Measurements from ENCODE around the gene METAP1D.
A peak's percentile ranks its signal among the peaks of the same experiment; 100 is the strongest.
"Not testable (repeated sequence)": the region's sequence is repeated elsewhere in the genome, so short reads cannot be mapped to it uniquely, and the experiment has no call there.

The METAP1D gene

DNA sequence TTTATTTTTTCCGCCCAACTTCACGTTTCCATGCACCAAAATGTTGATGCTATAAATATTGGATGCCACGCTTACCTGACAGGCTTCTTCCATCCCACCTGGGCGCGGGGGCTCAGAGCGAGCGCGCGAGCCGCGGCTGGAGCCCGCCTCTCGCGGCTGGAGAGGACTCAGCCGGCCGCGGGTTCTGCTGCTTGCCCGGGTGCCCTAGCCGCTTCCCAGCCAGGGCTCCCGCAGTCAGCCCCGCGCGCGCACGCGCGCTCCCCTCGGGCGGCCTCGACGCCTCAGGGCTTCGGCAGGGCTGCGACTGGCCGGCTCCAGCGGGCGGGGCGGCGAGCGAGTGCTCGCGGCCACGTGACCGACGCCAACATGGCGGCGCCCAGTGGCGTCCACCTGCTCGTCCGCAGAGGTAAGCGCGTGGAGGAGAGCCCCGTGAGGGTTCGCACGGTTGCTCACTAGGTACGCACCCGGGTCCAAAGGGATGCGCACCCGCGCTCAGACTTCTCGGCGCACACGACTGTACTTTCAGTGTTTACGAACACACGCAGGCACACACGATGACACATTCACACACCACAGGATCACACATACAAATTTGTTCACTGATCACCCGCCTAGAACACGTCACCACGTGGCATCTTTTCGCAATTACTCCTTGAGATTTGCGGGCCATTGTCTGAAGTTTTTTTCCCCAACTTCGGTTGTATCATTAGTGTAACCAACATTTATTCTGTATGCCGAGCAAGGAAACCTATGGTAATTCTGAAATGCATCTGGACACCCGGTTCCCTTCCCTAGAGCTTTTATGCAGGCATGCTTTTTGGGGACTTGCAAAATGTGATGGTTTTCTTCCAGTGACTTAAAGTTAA lies at the start of gene METAP1D:
Gene METAP1D, plus strand, starts transcription at position 350 of the 866 bp plus-strand sequence. Its CDS starts 17 bp downstream, at position 367.
- DNase-seq: peak; percentile 88 to 92

DNA sequence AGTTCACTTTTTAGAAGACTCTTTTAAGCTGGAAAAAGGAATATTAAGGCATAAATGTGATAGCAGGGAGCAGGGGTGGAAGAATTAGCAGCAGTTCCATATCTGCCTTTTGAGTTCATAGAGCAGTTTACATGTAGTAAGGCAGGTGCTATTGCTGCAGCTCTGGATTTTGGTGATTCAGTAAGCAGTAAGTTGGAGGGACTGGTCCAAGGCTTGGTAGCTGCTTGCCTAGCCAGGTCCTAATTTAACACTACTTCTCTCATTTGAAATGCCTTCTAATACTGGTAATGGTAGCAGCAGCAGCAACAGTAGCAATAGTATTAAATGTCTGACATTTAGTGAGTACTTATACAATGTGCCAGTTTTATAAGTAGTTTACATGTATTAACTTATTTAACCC lies 47.5 kb upstream of the METAP1D start:
- no peak for DNase-seq

DNA sequence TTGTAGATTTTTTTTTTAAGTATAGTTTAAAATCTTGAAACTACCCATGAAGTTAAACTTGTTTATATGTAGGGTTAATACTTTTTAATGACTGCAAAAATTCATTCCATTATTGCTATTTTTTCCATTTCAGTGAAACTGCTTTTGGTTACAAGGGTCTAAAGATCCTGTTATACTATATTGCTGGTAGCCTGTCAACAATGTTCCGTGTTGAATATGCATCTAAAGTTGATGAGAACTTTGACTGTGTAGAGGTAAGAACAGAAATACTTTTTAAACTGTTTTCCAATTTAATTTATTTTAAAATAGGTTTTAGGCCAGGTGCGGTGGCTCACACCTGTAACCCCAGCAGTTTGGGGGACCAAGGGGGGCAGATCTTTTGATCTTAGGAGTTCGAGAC lies 47.0 kb upstream of the METAP1D start:
- DNase-seq: no peak

DNA sequence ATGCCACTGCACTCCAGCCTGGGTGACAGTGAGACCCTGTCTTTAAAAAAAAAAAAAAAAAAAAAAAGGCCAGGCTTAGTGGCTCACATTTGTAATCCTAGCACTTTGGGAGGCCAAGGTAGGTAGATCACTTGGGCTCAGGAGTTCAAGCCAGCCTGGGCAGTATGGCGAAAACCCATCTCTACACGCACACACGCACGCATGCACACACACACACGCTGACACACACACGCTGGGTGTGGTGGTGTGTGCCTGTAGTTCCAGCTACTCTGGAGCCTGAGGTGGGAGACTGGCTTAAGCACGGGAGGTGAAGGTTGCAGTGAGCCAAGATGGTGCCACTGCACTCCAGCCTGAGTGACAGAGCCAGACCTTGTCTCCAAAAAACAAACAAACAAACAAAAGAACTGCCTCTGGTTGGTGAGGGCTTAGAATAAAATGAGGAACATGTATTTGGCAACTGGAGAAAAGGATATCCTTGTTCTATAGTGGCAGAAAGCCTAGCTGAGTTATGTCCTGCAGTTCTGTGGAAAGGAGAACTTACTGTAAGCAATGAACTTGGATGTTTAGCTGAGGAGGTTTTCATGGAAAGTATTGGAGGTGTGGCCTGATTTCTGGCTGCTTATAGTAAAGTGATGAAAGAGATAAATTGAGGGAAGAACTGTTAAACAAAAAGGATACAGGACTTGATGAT lies 43.5 kb upstream of the METAP1D start:
- no peak for DNase-seq

DNA sequence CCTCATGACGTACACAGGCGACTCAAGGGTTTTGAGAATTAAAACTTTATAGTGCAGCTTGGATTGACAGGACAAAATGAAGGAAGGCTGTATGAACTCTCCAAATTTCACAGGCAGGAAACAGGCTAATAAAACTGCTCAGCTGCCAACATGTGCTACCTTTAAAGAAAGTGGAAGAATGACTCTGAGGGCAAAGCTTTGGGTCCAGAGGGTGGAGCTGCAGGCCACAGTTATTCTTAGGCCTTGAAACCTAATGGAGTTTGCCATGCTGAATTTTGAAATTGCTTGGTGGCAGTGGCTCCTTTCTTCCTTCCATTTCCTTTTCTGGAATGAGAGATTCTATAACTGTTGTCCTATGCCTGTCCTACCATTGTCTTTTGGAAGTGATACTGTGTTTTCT lies 42.7 kb upstream of the METAP1D start:
- no peak for DNase-seq

DNA sequence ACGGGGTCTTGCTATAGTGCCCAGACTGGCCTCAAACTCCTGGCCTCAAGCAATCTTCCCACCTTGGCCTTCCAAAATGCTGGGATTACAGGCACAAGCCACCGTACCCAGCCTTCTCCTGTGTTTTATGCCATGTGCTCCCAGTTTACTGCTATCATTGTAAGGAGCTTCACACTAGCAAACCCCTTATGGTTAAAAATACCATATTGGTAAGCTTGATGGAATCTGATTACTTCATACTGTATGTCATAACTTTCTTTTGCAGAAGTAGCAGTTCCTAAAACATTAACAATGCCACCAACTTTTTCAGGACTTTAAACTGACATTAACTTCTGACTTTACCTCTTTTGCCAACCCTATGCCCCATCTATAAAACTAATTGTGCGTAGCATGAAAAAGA lies 41.3 kb upstream of the METAP1D start:
- no peak for DNase-seq

DNA sequence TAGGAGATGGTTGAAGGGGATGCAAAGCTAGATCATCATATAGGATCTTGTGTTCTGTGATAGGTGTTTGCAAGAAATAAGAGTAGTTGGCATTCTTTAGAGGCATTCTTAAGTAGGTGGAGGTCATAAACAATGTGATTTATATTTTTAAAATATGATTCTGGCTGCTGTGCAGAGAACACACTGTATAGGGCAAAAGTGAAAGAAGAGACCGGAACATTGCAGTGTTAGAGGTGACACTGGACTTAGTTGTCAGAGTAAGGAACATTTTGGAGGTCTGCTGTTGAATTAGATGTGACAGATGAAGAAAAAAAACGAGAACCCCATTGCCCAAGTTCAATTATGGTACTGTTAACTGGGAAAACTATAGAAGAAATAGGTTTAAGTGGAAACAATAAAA lies 39.8 kb upstream of the METAP1D start:
- no peak for DNase-seq

DNA sequence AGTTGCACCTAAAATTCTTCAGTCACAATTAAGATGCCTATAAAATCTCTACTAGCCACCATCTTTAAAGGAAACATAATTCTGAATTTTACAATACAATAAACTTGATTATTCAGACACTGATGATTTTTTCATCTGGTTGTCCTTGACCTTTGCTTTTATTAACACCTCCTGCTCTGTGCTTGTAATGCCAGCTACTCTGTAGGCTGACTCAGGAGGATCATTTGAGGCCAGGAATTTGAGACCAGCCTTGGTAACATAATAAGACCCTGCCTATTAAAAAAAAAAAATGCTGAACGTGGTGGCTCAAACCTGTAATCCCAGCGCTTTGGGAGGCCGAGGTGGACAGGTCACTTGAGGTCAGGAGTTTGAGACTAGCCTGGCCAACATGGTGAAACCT lies 39.2 kb upstream of the METAP1D start:
- DNase-seq: no peak

DNA sequence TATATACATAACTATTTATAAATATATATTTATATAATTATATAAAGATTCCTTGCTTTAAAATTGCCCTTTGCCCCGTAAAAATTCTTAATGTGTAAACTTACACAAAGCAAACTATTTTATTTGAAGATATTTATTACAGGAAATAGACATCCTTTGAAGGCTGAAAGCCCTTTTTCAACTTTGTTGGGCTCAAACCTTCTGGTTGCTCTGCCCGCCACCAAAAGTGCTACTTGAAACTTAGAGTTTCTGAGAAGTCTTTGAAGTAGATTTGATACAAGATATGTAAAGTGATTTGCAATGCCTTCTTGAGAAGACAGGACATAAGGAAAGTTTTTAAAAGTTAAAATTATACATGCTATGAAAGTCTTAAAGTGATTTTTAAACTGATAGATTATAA lies 36.6 kb upstream of the METAP1D start:
- DNase-seq: peak in 1 of 2 donors; percentile 16

DNA sequence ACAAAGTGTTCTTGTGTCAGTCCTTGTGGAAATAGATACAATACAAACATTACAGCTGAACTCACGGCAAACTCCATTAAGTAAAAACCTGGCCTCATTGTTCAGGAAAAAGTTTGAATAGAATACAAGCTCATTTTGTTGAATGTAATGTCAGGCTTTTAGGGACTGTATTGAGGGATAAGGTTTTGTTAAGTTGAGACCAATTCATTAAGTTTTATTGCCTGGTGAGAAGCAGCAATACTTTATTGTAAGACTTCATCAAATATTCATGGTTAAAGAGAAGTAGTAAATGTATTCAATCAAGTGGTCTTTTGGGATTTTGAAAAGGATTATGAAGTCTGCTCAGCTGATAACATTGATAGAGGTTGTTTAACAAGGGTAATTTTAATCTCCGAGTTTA lies 35.4 kb upstream of the METAP1D start:
- DNase-seq: no peak

DNA sequence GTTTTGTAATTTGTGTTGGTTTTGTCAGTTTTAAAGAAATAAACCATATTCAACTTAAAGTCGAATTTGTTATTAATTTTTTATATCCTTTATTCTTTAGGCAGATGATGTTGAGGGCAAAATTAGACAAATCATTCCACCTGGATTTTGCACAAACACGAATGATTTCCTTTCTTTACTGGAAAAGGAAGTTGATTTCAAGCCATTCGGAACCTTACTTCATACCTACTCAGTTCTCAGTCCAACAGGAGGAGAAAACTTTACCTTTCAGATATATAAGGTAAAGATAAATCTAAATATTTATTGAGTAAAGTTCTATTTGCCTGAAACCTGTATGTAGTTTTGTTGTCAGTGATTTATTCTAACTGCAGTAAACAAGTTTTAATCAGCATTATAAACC lies 34.5 kb upstream of the METAP1D start:
- no peak for DNase-seq

DNA sequence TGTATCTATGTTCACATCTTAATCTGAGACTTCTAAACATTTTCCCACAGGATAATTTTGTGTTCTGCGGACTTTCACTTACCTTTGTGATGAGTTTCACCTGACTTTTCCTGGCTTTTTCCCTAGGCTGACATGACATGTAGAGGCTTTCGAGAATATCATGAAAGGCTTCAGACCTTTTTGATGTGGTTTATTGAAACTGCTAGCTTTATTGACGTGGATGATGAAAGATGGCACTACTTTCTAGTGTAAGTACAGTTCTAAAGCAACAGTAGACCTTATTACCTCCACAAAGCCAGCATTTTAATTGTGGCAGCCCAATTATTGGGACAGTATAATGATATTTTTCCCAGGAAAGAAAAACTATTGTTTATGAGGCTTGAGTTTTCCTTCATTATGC lies 34.1 kb upstream of the METAP1D start:
- DNase-seq: no peak

DNA sequence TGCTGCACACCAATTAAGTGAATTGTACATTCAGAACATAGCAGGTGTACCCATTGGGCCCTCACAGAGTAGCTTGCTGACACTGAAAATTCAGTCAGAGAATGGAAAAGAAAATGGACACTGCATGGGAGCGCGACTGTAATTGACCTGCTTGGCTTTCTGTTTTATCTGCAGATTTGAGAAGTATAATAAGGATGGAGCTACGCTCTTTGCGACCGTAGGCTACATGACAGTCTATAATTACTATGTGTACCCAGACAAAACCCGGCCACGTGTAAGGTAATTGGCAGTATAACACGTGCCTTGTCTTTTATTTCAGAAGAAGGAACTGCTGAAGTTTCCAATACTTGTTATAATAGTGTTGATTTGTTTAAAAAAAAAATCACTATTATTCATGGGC lies 33.5 kb upstream of the METAP1D start:
- no peak for DNase-seq

DNA sequence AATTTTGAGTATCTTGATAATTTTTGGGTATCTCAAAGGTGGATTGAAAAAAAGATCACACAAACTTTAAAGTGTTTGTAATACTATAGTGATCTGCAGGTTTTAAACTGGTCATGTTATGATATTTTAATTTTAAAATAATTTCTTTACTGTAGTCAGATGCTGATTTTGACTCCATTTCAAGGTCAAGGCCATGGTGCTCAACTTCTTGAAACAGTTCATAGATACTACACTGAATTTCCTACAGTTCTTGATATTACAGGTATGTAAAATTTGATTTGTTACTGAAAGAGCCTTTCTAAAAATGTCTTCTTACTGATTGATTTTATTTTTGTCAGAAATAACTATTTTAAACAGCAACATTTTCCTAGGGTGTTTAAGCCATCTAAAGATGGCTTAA lies 33.1 kb upstream of the METAP1D start:
- DNase-seq: no peak

DNA sequence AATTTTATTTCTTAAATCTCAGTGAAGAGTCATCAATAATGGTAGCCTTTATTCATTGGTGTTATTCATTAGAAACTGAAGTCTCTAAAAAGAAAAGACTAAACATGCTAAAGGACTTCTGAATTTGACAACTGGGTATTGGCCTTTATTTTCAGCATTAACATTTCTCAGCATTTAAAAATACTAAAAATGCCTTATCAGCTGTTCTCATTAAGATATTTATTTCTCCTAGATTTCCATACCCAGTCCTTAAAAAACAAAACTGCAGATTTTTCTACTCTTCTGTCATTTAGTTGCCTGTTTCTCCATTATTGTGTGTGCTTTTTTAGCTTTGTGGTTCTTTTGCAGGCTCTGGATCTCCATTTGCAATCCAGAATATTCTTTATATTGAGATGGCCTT lies 31.2 kb upstream of the METAP1D start:
- DNase-seq: no peak

DNA sequence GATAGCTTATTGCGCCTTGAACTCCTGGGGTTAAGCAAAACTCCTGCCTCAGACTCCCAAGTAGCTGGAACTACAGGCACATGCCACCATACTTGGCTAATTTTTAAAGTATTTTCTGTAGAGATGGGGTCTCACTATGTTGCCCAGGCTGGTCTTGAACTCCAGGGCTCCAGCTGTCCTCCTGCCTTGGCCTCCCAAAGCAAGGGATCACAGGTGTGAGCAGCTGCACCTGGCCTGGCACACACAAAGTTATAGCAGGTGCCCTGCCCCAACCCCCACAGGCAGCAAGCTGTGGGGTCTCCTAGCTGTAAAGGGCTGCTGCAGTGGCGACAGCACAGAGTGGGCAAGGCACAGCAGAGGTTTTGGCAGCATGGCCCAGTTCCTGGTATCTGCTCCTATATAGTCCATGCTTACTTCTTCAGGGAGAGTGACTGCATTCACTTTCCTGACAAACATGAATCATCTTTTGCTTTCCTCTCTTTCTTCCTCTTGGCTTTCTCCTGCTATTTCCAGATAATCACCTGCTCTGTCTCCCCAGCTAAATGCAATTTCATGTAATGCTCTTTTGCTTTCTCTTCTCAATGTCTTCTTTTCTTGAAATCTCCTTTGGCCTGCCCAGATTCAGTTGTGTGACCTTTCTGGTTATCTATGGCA lies 27.3 kb upstream of the METAP1D start:
- DNase-seq: no peak

DNA sequence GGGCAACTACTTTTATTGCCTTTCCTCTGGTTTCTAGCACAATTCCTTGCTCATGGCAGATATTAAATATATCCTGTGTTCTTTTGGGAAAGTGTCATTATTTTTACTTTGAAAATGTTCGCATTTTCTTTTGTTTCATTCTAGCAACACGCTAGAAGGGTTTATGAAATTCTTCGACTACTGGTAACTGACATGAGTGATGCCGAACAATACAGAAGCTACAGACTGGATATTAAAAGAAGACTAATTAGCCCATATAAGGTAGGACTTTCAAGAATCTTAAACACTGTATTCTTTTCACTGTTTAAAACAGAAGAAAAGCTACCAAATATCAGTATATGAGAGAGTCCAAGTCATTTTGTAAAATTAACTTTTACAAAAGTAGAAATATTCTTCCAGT lies 20.6 kb upstream of the METAP1D start:
- no peak for DNase-seq

DNA sequence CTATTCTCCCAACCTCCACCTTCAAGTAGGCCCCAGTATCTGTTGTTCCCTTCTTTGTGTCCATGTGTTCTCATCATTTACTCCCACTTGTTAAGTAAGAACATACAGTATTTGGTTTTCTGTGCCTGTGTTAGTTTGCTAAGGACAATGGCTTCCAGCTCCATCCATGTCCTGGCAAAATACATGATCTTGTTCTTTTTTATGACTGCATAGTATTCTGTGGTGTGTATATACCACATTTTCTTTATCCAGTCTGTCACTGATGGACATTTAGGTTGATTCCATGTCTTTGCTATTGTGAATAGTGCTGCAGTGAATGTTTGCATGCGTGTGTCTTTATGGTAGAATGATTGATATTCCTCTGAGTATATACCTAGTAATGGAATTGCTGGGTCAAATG lies 15.8 kb upstream of the METAP1D start:
- not testable (repeated sequence) for DNase-seq

DNA sequence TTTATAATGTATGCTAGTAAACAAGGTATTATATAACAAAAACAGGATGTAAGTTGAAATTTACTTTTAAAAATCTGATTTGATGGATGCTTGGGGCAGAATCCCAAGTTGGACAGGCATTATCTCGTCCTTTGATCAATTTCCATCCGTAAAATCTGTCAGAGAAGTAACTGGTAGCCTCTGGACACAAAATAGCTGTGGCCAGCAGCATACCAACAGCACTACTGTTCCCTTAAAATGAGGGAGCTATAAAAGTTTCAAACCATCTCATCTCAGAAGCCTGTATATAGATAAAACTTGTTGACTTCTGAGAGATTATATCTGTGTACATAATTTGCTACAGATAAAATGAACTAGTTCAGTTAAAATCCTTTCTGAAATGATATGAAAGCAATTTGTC lies 14.7 kb upstream of the METAP1D start:
- DNase-seq: no peak

DNA sequence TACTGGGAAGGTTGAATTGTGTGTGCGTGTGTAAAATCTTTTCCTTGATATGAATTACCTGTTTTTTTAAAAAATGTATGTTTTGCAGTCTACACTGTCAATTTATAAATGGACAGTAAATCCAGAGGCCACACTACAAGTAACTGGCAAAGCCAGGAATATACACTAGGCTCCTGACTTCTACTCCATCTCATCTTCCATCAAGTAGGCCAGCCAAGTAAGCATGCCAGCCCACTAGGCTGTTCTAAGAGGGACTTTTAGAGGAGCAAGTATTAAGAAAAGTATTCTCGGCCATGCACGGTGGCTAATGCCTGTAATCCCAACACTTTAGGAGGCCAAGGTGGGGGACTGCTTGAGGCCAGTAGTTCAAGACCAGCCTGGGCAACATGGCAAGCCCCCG lies 13.0 kb upstream of the METAP1D start:
- DNase-seq: no peak

DNA sequence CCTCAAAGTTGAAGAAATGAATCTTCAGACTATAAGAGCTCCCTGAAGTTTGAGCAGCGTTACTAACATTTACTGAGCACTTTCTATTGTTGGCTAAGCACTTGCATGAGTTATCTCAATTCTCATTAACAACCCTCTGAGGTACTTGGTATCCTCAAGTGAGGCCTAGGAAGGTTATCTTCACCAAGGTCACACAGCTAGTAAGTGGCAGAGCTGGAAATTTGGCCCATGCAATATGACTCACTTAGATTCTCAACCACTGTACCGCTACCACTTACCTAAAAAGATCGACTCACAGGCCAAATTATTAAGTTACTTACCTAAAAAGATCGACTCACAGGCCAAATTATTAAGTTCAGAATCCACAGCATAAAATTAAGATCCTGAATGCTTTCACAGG lies 8.7 kb upstream of the METAP1D start:
- DNase-seq: no peak

DNA sequence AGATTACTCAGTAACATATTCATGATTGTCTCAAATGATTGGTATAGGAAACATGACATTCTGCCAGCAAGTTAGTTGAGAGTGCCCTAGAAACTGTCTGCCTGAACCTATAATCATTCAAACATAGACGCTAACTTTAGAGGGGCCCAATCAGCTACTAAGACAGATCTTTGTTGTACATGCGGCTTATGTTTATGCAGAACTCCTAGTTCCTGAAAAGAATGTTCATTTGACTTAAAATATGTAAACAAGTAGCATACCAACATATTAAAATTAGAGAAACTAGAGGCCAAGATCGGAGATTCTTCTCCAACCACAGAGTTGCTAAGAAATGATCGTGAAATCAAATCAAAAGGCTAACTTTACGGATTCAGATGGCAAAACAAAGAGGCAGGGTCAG lies 4.2 kb upstream of the METAP1D start:
- no peak for DNase-seq

DNA sequence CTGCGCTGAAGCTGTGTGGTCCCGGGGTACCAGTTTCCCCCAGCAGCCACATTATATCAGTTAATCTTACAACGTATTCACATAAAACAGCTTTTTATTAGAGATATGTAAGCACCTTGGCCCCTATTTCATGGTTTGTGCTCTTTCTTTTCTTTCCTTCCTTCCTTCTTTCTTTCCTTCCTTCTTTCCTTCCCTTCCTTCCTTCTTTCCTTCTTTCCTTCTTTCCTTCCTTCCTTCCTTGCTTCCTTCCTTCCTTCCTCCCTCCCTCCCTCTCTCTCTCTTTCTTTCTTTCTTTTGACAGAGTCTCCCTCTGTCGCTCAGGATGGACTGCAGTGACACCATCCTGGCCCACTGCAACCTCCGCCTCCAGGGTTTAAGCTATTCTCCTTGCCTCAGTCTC lies 3.7 kb upstream of the METAP1D start:
- no peak for DNase-seq

DNA sequence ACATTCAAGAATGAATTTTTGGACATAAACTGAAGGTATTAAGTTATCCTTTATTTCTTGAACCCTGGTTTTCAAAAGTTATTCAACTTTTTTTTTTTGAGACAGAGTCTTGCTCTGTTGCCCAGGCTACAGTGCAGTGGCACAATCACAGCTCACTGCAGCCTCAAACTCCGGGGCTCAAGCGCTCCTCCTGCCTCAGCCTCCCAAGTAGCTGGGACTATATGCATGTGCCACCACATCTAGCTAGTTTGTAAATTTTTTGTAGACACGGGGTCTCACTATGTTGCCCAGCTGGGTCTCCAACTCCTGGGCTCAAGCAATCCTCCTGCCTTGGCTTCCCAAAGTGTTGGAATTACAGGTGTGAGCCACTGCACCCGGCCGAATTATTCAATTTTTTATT lies 2.7 kb upstream of the METAP1D start:
- DNase-seq: not testable (repeated sequence)
